Kidney (tissue), 14 donors: ENCODE measurements around the gene SOX6. TPM values are rescaled to one million over a fixed set of nuclear protein-coding genes. Genes with fewer than 3 reads are reported as not detected.

Source experiments
- DNase-seq, 5 donors: peaks; one replicate each; pipeline ENCODE4 v3.0.0-alpha.2; 2013 to 2020
- FAIRE-seq: peaks from 2 replicates; lab custom pipeline; 2012; peaks lifted over from hg19 to GRCh38; lab: Jason Lieb, UNC
- H3K27ac ChIP-seq, 2 donors: one replicate each; pipeline ENCODE4 v1.7.0; 2013; ENCODE audit warnings: low read depth in 2 of 2, low read length in 2 of 2, inconsistent platforms in 1 of 2
- H3K27me3 ChIP-seq: one replicate; pipeline ENCODE4 v1.7.1; 2013; ENCODE audit warnings: low read length, inconsistent platforms; ENCODE audit not compliant: control insufficient read depth, insufficient read depth
- H3K36me3 ChIP-seq, 3 donors: one replicate each; pipeline versions ENCODE4 v1.7.0 to v1.7.1; 2013; ENCODE audit warnings: low read length in 3 of 3, control low read depth in 1 of 3, inconsistent platforms in 1 of 3; ENCODE audit not compliant: insufficient read depth in 3 of 3, control insufficient read depth in 2 of 3
- H3K4me1 ChIP-seq, 3 donors: one replicate each; pipeline versions ENCODE4 v1.7.0 to v1.7.1; 2013; ENCODE audit warnings: low read length in 3 of 3, inconsistent platforms in 1 of 3, low read depth in 1 of 3; ENCODE audit not compliant: control insufficient read depth in 2 of 3, insufficient read depth in 2 of 3
- H3K4me3 ChIP-seq, 3 donors: one replicate each; pipeline versions ENCODE4 v1.7.0 to v1.8.1; 2013; ENCODE audit warnings: low read length in 3 of 3, control low read depth in 1 of 3, inconsistent platforms in 1 of 3
- H3K9ac ChIP-seq, 3 donors: one replicate each; pipeline versions ENCODE4 v1.7.0 to v1.7.1; 2013; ENCODE audit warnings: low read length in 3 of 3, control low read depth in 1 of 3, inconsistent platforms in 1 of 3
- H3K9me3 ChIP-seq, 3 donors: one replicate each; pipeline versions ENCODE4 v1.7.0 to v1.7.1; 2013; ENCODE audit warnings: low read length in 3 of 3, control low read depth in 1 of 3, inconsistent platforms in 1 of 3; ENCODE audit not compliant: control insufficient read depth in 2 of 3, insufficient read depth in 1 of 3
- CTCF ChIP-seq: IDR thresholded peaks from 3 replicates; pipeline ENCODE4 v1.5.1; 2012; ENCODE audit warnings: mild to moderate bottlenecking, moderate library complexity, borderline replicate concordance; ENCODE audit not compliant: insufficient read depth; ENCODE audit errors: extremely low read depth
- intact Hi-C: fragments of 100-400 bp; cut with DNase I; formaldehyde crosslinking; loops from one replicate; pipeline ENCODE4 v1.11.1; 2022
- polyA plus RNA-seq: library from polyadenylated mRNA; stranded (reverse); fragments of 350-450 nt; fragmentation: Illumina TruSeq; extraction: RNeasy Lipid Tissue Mini Kit (QIAGEN cat#74804); gene quantifications from one replicate; pipeline ENCODE4 v1.2.3, GENCODE V29; 2014; ENCODE audit warnings: low read depth, low replicate concordance; ENCODE audit not compliant: insufficient read depth
- total RNA-seq: library from RNA; stranded (reverse); fragmentation: NEBNext Ultra II Directional; extraction: Animal tissue kit (Norgen Biotek cat#: 25700); gene quantifications from one replicate; pipeline ENCODE4 v1.2.1, GENCODE V29; 2021
- donor health status: control.
- donor health status: control.
- donor health status: control.
- donor health status: control.
- donor health status: control.
- donor health status: DM: yes; HTN: yes; CAD: no.
- donor health status: Normal renal cell carcinoma (clear cell type).

The SOX6 gene
- total and polyA plus RNA-seq, 2 donors from 2014 or later = 5.0 to 47.3 TPM

GRCh38 chr11:16292167-16292859 is 64.0 kb downstream of the SOX6 start:
- Histone ChIP-seq H3K9ac (no peak overlapping the region), H3K36me3 (no peaks in the 10 kb centered on the region), H3K4me3 (no peak overlapping the region), H3K27me3 (no peaks in the 10 kb centered on the region), H3K4me1 (peaks cover 0 to 18% (median 0%) of the 10 kb centered on the region in 3 donors), H3K27ac (no peak overlapping the region), H3K9me3 (no peaks in the 10 kb centered on the region)
- peak in 3 of 5 donors; percentile 12 to 32 (median 25) for DNase-seq
- intact Hi-C loops = no loop called here
- no peak for FAIRE-seq
- TF ChIP-seq CTCF = no peak

DNA sequence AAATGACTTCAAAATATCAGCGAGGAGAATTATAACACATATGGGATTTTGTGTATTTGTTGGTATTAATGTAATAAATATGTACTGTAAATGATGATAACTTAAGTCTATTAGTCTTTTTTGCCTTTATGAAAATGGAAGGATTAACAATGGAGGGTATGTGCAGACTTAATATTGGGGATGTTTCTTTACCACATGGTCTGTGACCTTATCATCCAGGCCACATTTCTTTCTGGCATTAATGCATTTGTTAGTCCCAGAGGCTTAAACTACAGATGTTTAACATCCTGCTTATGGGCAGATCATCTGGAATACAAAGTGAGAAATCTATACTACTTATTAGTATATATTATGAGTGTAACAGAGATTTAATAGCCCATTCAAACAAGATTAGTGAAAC is 64.6 kb downstream of the SOX6 start:
- H3K4me3 ChIP-seq = no peak overlapping the region
- TF ChIP-seq CTCF = no peak
- no peak for DNase-seq
- no peak for FAIRE-seq
- no peak overlapping the region for H3K27ac ChIP-seq
- peaks cover 0 to 17% (median 0%) of the 10 kb centered on the region in 3 donors for H3K4me1 ChIP-seq
- no peaks in the 10 kb centered on the region for H3K27me3 ChIP-seq
- H3K9ac ChIP-seq = no peak overlapping the region
- intact Hi-C loops = no loop called here
- H3K36me3 ChIP-seq = no peaks in the 10 kb centered on the region
- no peaks in the 10 kb centered on the region for H3K9me3 ChIP-seq

- peaks cover 0 to 17% (median 0%) of the 10 kb centered on the region in 3 donors for H3K4me1 ChIP-seq
- DNase-seq (no peak), FAIRE-seq (no peak)
- TF ChIP-seq CTCF = no peak
- H3K27me3 ChIP-seq = no peaks in the 10 kb centered on the region
- no peak overlapping the region for H3K9ac ChIP-seq
- H3K4me3 ChIP-seq = no peak overlapping the region
- H3K36me3 ChIP-seq = no peaks in the 10 kb centered on the region
- H3K9me3 ChIP-seq = no peaks in the 10 kb centered on the region
- intact Hi-C loops = no loop called here
- no peak overlapping the region for H3K27ac ChIP-seq
Observed at GRCh38 chr11:16289541-16289940, 66.8 kb downstream of the SOX6 start.
